ENCODE measurements around the gene PATE1. TPM values are rescaled to one million over a fixed set of nuclear protein-coding genes. Genes with fewer than 3 reads are reported as not detected.

PATE1 gene
- total RNA-seq, 1 donor from 2014 or later: not detected

GRCh38 chr11:125766251-125766650 lies 20.2 kb downstream of the PATE1 start:
- Mint-ChIP-seq H3K27me3 (ENCODE audit: insufficient read depth) (peaks cover 2% of the 10 kb centered on the region), H3K4me3 (no peak overlapping the region), H3K27ac (no peak overlapping the region), H3K36me3 (ENCODE audit: low read depth) (no peaks in the 10 kb centered on the region), H3K4me1 (ENCODE audit: low read depth) (no peaks in the 10 kb centered on the region), H3K9me3 (no peaks in the 10 kb centered on the region)
- intact Hi-C loops (cut with micrococcal nuclease): no loop called here
- DNase-seq (ENCODE audit: low spot score): no peak

- Mint-ChIP-seq H3K27me3 (ENCODE audit: insufficient read depth) (peaks cover 2% of the 10 kb centered on the region), H3K4me1 (ENCODE audit: low read depth) (no peaks in the 10 kb centered on the region), H3K9me3 (no peaks in the 10 kb centered on the region), H3K36me3 (ENCODE audit: low read depth) (no peaks in the 10 kb centered on the region), H3K27ac (no peak overlapping the region), H3K4me3 (no peak overlapping the region)
- DNase-seq (ENCODE audit: low spot score): no peak
- intact Hi-C loops (cut with micrococcal nuclease): no loop called here
Measured at GRCh38 chr11:125768336-125769046, 22.4 kb downstream of the PATE1 start.

- intact Hi-C loops (cut with micrococcal nuclease): no loop called here
- Mint-ChIP-seq H3K36me3 (ENCODE audit: low read depth) (no peaks in the 10 kb centered on the region), H3K27me3 (ENCODE audit: insufficient read depth) (peaks cover 2% of the 10 kb centered on the region), H3K9me3 (no peaks in the 10 kb centered on the region), H3K27ac (no peak overlapping the region), H3K4me1 (ENCODE audit: low read depth) (no peaks in the 10 kb centered on the region), H3K4me3 (no peak overlapping the region)
- no peak for DNase-seq (ENCODE audit: low spot score)
Measured at GRCh38 chr11:125770583-125770982, 24.5 kb downstream of the PATE1 start.

- H3K4me1 Mint-ChIP-seq (ENCODE audit: low read depth): no peaks in the 10 kb centered on the region
- no peak for DNase-seq (ENCODE audit: low spot score)
- intact Hi-C loops (cut with micrococcal nuclease): no loop called here
- H3K9me3 Mint-ChIP-seq: no peaks in the 10 kb centered on the region
- no peaks in the 10 kb centered on the region for H3K36me3 Mint-ChIP-seq (ENCODE audit: low read depth)
- H3K4me3 Mint-ChIP-seq: no peak overlapping the region
- no peak overlapping the region for H3K27ac Mint-ChIP-seq
- H3K27me3 Mint-ChIP-seq (ENCODE audit: insufficient read depth): peaks cover under 1% of the 10 kb centered on the region
Measured at GRCh38 chr11:125772834-125773505, 26.9 kb downstream of the PATE1 start.

GRCh38 chr11:125773516-125773915 lies 27.4 kb downstream of the PATE1 start:
- Mint-ChIP-seq H3K9me3 (no peaks in the 10 kb centered on the region), H3K27me3 (ENCODE audit: insufficient read depth) (no peaks in the 10 kb centered on the region), H3K4me1 (ENCODE audit: low read depth) (no peaks in the 10 kb centered on the region), H3K27ac (no peak overlapping the region), H3K4me3 (no peak overlapping the region), H3K36me3 (ENCODE audit: low read depth) (no peaks in the 10 kb centered on the region)
- intact Hi-C loops (cut with micrococcal nuclease): no loop called here
- no peak for DNase-seq (ENCODE audit: low spot score)

- Mint-ChIP-seq H3K4me1 (ENCODE audit: low read depth) (no peaks in the 10 kb centered on the region), H3K4me3 (no peak overlapping the region), H3K27ac (no peak overlapping the region), H3K27me3 (ENCODE audit: insufficient read depth) (no peaks in the 10 kb centered on the region), H3K9me3 (no peaks in the 10 kb centered on the region), H3K36me3 (ENCODE audit: low read depth) (no peaks in the 10 kb centered on the region)
- no peak for DNase-seq (ENCODE audit: low spot score)
- intact Hi-C loops (cut with micrococcal nuclease): no loop called here
Measured at GRCh38 chr11:125777309-125777708, 31.2 kb downstream of the PATE1 start.

GRCh38 chr11:125778728-125779127 lies 32.6 kb downstream of the PATE1 start, which contains the start of gene PATE2:
Gene PATE2, minus strand, starts transcription at chr11:125778828. Its CDS starts 55 bp downstream, at chr11:125778773.
- no peaks in the 10 kb centered on the region for H3K27me3 Mint-ChIP-seq (ENCODE audit: insufficient read depth)
- no peak for DNase-seq (ENCODE audit: low spot score)
- H3K36me3 Mint-ChIP-seq (ENCODE audit: low read depth): no peaks in the 10 kb centered on the region
- H3K9me3 Mint-ChIP-seq: no peaks in the 10 kb centered on the region
- intact Hi-C loops (cut with micrococcal nuclease): no loop called here
- no peak within 1 kb of the TSS for H3K27ac Mint-ChIP-seq
- H3K4me3 Mint-ChIP-seq: no peak within 1 kb of the TSS
- H3K4me1 Mint-ChIP-seq (ENCODE audit: low read depth): no peaks in the 10 kb centered on the region

GRCh38 chr11:125784678-125785077 lies 38.6 kb downstream of the PATE1 start:
- no peaks in the 10 kb centered on the region for H3K36me3 Mint-ChIP-seq (ENCODE audit: low read depth)

GRCh38 chr11:125787827-125788226 lies 41.7 kb downstream of the PATE1 start, which contains the start of gene PATE3:
Gene PATE3, plus strand, starts transcription at chr11:125788127. Its CDS starts 25 bp downstream, at chr11:125788152.
- Mint-ChIP-seq H3K4me1 (ENCODE audit: low read depth) (no peaks in the 10 kb centered on the region), H3K27ac (no peak within 1 kb of the TSS), H3K36me3 (ENCODE audit: low read depth) (no peaks in the 10 kb centered on the region), H3K4me3 (no peak within 1 kb of the TSS), H3K27me3 (ENCODE audit: insufficient read depth) (no peaks in the 10 kb centered on the region), H3K9me3 (no peaks in the 10 kb centered on the region)
- intact Hi-C loops (cut with micrococcal nuclease): no loop called here
- DNase-seq (ENCODE audit: low spot score): no peak

More at GRCh38 chr11:125784678-125785077, 38.6 kb downstream of the PATE1 start:
- DNase-seq (ENCODE audit: low spot score): no peak
- H3K27ac Mint-ChIP-seq: no peak overlapping the region
- no peak overlapping the region for H3K4me3 Mint-ChIP-seq
- intact Hi-C loops (cut with micrococcal nuclease): no loop called here
- H3K27me3 Mint-ChIP-seq (ENCODE audit: insufficient read depth): no peaks in the 10 kb centered on the region
- no peaks in the 10 kb centered on the region for H3K9me3 Mint-ChIP-seq
- H3K4me1 Mint-ChIP-seq (ENCODE audit: low read depth): no peaks in the 10 kb centered on the region

- Mint-ChIP-seq H3K27ac (no peak overlapping the region), H3K9me3 (no peaks in the 10 kb centered on the region), H3K4me3 (no peak overlapping the region), H3K27me3 (ENCODE audit: insufficient read depth) (no peaks in the 10 kb centered on the region), H3K36me3 (ENCODE audit: low read depth) (no peaks in the 10 kb centered on the region), H3K4me1 (ENCODE audit: low read depth) (no peaks in the 10 kb centered on the region)
- intact Hi-C loops (cut with micrococcal nuclease): no loop called here
- no peak for DNase-seq (ENCODE audit: low spot score)
Measured at GRCh38 chr11:125790825-125791224, 44.7 kb downstream of the PATE1 start.

- peaks cover 20% of the 10 kb centered on the region for H3K9me3 Mint-ChIP-seq
- H3K4me1 Mint-ChIP-seq (ENCODE audit: low read depth): no peaks in the 10 kb centered on the region
- peaks cover 6% of the 10 kb centered on the region for H3K27me3 Mint-ChIP-seq (ENCODE audit: insufficient read depth)
- intact Hi-C loops (cut with micrococcal nuclease): no loop called here
- no peak overlapping the region for H3K27ac Mint-ChIP-seq
- H3K36me3 Mint-ChIP-seq (ENCODE audit: low read depth): no peaks in the 10 kb centered on the region
- no peak overlapping the region for H3K4me3 Mint-ChIP-seq
- DNase-seq (ENCODE audit: low spot score): no peak
Measured at GRCh38 chr11:125797641-125798040, 51.6 kb downstream of the PATE1 start.
